AML-193 (cell line): ENCODE measurements around the gene CABCOCO1.

Source experiments
- DNase-seq, 2 experiments: peaks; one replicate each; lab custom pipeline; 2025; lab: John Stamatoyannopoulos, UW

Gene CABCOCO1

DNA sequence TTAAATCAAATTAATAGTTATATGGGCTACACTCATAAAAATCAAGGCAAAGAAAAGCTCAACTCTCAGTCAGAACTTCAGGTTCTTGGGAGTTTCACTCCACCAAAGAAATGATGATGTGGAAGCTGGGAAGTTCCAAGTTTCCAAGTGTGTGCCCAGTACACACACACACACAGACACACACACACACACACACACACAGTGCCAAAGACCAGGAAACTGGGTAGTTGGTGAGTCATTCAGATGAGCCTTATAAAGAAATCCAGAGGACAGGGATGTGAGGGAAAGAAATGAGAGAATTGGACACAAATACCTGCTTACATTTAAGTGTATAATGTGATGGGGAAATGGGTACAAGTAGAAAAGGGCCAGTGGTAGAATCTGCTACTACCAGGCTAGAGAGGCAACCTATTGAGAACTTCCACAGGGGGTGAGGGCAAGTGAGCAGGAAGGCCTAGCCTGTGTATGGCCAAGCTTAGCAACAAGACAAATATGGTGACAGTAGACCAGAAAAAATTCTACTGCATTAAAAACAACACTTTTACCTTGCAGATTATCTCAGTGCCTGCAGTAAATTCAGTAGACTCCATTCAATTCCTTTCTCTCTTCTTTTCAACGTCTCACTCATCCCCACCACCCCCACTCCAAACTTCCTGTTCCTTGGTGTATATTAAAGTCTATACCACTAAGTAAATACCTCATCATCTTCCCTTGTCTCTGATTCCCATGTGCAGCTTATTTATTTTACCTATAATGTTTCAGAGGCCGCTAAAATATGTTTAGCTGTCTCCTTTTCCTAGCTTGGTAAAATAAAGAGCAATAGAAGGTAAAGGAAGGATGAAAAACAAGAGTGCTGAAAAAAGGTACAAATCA lies 95.0 kb downstream of the CABCOCO1 start:
- DNase-seq = no peak

DNA sequence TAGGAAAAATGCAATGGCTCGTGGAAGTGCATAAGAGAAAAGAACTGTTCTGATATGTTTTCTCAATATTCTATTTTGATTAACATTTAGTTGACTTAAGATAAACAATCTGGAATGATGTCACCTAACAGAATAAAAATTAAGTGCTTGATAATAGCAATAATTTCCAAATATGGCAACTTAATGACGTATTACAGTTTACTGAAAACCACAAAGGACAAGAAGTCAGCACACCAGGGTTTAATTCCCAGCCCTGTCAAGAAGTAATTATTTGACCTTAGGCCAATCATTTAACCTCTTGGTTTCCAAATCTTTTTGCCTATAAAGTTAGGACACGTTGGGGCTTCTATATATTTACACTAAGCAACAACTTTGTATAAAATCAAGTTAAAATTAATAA lies 95.7 kb downstream of the CABCOCO1 start:
- no peak for DNase-seq

DNA sequence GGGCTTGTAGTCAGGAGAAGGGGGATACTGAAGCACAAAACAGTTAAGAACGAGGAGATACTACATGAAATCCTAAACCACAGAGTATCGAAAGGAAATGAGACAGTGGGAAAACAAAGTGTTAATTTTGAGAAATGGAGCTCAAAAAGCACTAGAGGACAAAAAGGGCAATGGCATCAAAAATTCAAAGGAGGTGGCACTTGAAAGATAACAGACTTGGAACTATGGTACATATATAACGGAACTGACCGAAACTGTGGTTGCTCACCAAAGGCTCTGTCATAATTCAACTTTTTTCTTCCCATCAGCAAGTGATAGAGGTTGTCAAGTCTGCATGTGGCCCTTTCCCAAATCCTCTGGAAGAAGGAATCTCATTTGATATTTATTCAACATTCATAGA lies 97.0 kb downstream of the CABCOCO1 start:
- DNase-seq = no peak

DNA sequence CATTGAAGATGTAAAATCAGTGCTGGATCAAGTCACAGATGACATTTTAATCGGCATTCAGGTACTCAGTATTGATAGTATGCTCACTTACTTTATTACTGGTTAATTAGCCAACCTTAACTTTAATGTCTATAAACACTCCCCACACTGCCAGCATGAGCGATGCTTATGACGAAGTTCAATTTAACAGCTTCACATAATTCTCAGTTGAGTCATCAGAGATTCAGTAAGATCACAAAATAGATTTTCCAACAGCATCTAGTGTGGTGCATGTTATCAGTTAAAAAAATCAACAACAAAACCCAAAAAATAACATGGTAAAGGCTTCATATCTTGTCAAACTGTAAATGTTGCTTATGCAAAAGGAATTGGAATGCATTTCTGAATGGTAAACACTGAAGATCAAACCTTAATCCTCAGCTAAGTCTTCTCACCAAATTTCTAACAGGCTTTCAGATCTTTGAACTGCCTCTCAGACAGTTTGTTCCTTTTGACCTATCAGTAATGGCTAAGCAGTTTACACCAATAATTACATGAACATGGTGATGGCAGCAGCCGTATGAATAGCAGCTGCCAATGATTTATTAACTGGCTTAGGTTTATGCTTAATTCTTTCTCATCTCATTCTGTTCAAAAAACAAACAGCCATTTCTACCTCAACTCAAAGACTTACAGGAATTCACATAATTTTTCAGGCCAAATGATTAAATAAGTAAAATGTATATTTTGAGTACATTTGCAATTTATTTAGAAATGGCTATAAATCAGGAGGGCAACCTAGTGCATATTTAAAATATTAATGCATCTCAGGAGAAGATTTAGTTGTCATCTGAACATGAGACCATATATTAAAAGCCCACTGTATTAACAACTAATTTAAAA lies 98.5 kb downstream of the CABCOCO1 start:
- DNase-seq = no peak

DNA sequence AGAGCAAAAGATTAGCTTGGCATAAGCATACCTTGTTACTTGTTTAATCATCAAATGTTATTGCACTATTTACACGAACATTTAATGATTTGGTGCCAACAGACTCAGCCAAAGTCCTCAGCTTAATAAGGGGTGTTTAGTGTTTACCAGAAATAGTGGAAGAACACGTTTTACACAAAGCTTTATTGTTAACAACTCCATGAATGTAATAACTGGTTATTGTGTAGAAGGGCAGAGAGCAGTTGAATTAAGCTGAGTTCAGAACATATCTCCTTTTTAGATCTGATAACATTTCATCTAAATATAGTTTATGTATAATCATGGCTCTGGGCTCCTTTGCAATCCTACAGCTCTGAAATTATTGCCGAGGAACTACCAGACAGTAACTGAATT lies 99.1 kb downstream of the CABCOCO1 start:
- DNase-seq = no peak

DNA sequence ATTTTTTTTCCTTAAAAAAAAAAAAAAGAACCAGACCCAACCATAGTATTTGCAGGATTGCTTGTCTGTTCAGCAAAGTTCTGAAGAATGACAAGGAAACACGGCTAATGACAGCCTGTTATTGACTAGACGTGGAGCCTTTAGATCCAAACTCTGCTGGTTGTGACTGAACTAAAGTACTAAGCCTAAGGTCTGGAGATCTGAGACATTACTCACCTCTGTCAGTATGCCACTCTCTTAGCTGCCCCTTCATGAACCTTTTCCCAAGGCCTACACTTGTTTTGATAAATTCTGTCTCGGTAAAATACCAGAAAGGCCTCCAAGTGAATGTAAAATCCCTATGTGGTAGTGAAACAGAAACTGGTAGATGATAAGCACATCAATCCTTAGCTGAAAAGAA lies 101.0 kb downstream of the CABCOCO1 start:
- no peak for DNase-seq

DNA sequence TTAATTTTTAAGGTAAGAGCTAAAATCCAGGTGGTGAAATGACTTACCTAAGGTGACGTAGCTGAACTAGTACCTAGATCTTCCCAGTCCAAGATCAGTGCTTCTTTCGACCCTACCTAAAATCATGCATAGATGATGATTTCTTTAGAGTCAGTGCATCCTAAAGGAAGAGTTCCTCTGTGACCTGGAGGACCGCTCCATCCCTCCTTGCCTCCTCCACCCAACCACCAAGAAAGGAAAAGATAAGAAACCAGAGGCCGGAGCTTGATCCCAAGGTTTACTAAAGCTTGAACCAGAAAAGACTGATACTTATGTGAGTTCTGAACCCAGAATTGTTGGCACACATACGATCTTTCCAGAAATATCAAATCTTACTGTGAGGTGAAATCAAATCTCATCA lies 101.8 kb downstream of the CABCOCO1 start:
- DNase-seq = no peak

DNA sequence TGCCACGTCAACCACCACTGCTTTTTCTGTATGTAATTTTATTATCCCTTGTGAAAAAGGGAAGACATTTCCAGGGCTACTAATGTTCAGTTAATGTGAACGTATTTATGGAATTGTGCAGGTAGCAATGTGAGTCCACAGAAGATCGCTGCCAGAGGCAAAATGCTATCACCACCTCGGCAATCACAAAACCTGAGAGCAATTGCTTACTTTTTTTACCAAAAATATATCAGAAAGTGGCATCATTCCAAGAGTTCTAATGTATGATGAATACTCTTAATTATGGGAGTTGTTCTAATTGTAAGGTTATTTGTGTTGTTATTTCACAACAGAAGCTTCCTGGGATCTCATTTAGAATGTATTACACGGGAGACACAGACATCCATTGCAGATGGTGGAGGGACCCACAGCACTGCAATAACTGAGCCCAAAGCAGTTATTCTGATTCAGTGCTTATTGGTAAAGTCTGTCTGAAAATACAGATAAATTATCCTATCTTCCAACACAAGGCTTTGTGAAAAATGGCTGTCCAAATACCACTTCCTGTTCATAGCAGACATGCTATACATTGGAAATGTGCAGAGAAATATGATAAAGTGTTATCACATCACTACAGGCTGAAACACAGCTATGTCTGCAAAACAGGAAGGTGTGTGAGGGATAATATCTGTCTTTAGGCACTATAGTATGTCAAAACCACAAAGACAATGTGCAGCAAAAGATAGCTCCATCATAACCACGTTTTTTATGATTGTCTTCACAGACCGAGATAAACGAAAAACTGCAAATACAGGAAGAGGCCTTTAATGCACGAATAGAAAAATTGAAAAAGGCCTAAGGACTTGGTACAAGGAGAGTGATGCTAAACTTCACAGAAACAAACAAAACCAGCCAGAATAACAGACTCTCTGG lies 102.7 kb downstream of the CABCOCO1 start:
- DNase-seq = no peak

DNA sequence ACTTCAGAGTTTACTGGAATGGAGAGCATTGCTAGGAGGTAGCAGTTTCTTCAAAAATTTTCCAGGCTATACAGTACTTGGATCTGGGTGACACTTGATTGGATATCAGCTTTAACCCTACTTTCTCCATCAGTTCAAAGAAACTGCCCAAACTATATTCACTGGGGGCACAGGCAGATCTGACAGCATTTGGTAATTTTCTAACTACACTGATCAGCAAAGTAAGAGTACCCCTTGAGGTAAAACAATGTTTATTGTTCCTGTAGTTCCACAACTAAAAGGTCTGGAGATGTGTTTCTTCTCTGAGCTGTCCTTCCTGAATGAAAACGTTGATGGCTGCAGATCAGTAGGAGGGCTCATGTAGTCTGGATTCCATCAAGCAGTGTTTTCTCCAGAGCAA lies 104.2 kb downstream of the CABCOCO1 start:
- no peak for DNase-seq

DNA sequence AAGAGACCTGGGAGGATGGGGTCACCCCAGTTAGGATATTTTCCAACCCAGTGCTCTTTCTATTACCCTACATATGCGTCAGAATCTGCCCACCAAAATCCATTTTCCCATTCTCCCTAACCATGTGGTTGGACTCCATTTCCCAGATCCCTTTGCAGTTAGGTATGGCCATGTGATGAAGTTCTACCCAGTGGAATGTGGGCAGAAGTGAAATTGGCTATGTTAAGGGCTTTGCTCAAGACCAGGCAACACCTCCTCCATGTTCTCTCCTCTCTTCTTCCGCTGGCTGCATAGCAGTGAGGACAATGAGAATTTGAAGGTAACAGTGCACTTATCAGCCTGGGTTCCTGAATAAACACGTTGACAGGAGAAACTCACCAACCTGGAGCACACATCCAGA lies 111.3 kb downstream of the CABCOCO1 start:
- DNase-seq = no peak

DNA sequence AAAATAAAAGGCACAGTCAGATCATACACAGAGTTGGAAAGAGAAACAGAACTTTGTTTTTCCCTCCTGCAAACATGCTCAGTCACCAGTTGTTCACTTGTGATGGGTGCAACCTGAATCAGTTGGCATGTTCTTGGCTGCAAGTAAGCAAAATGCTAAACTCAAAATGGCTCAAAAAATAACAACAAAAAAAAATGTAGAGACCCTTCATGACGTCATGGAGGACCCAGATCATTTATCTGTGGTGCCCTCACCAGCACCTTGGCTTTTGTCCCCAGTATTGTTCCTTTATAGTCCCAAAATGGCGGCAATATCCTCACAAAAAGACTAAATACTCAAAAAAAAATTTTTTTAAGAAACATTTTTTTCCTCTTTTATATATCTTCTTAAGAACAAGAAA lies 112.4 kb downstream of the CABCOCO1 start:
- DNase-seq = no peak

DNA sequence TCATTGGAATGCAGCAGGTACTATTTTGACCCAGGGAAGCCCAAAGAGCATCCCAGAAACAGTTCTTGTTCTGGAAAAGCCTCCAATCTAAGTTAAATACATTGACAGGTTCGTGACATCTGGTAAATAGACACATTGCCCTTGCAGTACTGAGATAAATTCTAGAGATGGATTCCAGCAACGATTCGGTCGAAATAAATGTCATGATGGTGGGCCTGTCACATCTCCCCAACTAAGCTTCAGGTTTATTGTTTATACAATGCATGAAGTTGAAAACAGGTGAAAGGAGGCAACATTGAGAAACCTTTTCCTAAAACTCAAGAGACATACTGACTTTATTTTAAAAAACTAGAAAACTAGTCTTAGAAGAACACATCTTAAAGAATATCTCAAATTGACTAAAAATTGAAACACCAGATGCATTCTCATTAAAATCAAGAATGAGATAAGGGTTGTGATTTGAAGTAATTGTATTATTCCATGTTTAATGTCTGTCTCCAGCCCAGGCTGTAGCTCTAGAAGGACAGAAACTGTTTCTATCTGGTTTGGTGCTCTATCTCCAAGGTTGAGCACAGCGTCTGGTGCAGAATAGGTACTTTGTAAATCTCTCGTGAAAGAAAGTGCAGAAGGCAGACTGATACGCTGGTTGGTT lies 114.0 kb downstream of the CABCOCO1 start:
- no peak for DNase-seq

DNA sequence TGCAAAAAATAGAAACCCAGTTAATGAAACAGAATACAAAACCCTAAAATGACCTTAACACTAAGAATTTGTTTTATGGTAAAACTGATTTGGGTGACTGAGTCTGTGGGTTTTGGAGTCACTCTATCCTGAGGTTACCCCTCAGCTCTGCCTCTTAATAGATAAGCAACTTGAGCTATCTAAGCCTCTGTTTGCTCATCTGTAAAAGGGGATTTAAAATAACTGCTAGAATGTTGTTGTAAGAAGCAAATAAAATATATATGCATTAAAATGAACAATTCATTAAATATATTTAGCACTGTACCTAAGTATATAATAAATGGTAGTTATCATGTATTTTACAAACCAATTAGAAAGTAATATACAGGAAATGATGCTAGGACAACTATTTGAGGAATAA lies 115.4 kb downstream of the CABCOCO1 start:
- DNase-seq = no peak

DNA sequence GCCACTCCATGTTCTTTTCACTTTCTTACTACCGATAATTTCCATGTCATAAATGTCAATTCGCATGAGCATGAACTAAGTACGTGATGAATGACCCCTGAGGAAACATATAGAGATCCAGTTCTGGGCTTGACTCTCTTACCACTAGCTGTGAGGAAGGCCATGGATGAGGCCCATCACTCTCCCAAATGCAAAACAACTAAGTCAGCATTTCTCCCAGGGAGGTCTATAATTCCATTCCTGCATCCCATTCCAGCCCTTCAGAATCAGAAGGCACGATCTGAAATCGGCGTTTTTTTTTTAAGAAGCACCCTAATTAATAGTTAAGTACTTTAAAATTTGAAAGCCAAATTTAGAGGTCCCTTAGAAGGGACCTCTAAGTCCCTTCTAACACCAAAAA lies 116.5 kb downstream of the CABCOCO1 start:
- no peak for DNase-seq

DNA sequence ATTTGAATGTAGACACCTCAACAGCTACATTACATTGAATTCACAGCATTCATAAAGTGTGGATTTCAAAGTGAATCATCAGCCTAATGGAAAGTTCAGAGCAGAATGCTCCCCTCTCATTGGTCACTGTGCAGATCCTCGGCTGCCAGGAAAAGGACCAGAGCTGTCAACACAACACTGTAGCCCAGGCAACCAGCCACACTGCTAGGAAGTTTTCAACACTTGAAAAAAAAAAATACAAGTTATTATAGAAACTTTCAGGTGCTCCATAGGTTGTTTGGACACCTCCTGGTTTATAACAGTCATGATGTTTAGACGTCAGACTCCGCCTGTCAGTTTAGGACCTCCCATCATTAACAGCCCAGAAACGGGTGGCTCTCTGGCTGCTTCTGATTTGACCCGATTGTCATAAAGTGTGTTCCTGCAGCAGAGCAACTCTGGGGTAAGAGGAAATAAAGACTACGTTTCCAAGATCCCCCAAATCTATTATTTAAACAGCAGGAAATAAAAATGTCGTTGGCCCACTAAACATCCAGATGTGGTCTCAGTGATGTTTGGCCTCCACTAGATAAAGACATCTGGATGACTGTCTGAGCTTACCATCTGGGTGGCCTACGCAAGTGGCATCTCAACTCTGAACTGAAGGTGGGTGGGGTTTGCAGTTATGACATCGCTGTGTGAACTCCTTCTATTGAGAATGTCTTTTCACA lies 117.4 kb downstream of the CABCOCO1 start:
- DNase-seq = no peak

DNA sequence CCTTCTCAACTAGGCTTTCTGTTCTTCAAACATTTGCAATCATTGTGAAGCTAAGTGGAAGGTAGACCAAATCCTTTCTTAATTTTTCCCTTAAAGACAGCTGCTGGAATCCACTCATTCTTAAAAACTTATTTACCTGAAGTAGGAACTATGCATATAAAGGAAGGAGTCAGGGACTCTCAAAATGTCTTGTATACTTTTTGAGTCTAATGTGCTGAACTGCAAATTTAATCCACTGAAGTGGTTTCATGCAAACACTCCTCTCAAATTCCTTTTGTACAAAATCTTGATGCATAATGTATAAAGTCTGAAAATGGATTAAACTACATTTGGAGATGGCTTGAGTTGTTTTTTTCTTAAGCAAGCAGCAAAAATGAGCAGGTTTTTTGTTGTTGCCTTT lies 118.0 kb downstream of the CABCOCO1 start:
- DNase-seq = no peak

DNA sequence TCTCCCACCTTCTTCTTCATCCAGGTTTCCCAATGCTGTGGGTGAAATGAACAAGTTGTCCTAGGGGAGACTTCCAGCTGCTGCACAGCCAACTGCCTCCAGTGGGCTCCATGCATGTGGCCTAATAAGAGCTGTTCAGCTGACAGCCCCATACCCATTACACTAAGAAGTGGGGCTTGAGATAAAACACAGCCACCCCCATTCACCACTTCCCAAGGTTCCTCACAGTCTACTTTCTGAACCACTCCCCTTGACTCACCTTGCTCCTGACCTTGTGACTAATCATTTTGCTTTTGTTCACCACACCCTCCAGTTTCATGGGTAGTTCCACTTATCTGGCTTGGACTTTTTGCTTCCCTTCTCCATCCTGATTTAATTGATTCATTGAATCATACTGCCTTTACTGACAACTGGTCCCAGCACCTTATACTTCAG lies 119.3 kb downstream of the CABCOCO1 start:
- no peak for DNase-seq

DNA sequence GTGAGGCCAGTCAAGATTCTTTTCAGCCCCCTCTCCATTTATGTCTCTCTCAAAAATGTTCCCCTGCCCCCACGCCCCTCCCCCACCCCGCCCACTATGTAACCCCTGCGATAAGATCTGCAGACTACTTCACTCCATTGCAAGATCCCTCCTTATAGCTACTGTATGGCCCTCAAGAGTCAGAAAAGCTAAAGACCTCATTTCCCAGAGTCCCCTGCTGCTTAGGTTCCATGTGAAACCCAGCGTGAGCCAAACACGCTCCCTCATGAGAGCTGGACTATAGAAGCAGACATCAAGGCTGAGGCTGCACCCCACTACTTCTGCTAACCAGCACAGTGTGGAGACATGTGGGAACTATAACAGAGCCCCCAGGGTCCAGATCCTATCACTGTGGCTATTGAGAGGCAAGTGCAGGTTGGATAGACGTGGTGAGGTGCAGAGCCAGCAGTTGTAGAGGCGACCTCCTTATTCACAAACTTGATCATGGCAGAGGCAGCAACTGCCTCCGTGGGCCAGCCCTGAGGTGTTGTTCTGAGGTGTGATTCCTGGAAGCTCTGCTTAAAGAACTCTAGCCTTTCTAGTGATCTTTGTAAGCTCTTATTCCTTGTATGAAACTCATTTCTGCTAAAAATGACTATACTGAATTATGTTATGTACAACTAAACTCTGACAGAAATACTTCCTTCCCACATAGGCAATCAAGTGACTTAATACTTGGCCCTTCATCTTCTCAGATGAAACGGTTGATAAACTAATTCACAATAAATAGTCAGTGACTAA lies 121.8 kb downstream of the CABCOCO1 start:
- no peak for DNase-seq

DNA sequence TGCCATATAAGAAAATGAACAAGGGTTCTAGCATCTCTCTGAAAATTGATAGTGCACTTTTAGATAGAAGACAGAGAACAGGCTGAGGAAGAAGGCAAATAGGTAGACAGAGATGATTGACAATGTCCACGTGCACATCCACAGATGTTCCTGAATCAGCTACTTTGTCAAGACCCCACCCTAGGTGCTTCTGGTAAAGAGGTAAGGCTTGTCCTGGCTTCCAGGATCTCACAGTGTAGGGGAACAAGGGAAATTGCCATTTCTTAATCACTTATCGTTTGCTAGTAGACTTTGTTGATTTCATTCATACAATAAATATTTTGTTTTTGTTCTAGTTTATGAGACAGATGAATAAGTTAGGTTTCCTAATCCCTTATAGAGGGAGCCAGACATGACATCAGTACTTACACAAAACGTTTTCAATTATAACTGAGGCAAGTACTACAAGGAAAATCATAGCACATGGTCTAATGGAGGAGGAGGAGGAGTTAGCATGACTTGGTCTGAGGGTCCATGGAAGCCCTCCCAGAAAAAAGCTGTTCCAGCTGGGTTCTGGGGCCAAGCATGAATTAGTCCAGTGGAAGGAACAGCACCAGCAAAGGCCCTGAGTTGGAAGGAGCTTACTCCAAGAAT lies 122.9 kb downstream of the CABCOCO1 start:
- DNase-seq = no peak

DNA sequence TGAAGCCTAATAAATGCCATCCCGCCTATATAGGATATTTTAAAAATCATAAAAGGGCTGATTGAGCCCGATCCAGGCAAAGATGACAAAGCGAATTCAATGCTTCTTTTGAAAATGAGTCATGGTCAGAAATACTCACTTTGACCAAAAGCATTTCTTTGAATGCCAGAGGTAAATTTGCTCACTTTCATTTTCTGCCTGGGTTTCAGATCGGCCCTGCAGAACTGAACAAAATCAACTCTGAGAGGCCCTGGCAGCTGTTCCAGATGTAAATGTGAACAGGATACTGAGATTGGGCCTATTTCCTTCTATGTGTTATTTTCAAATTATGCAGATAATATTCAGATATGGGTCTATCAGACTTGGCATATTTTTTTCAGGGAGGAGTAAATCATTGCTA lies 124.0 kb downstream of the CABCOCO1 start:
- DNase-seq = no peak
